OCI-LY3 (cell line): ENCODE data around the gene DGKB.

ENCODE experiments used
- CTCF ChIP-seq: fragments of 200-600, 300-600 bp; sonication (generic); IDR thresholded peaks from 2 replicates; pipeline ENCODE4 v1.5.1; 2014; ENCODE audit warnings: antibody characterized with exemption, low read length, low read depth
- EZH2phosphoT487 ChIP-seq: fragments of 200-600 bp; shearing (Covaris generic); IDR thresholded peaks from 2 replicates; pipeline ENCODE4 v1.6.1; 2018; ENCODE audit warnings: antibody characterized with exemption, mixed run types, low read depth

- TF ChIP-seq CTCF (no peak), EZH2phosphoT487 (no peak)
Measured at GRCh38 chr7:14293434-14293833, 609.1 kb downstream of the DGKB start.
